BLaER1 (cell line): ENCODE measurements around the gene MYCBPAP.
A peak's percentile ranks its signal among the peaks of the same experiment; 100 is the strongest.

Experiments used
- H3K27ac ChIP-seq: shearing (Covaris generic); formaldehyde crosslinking; 2 replicates; pipeline ENCODE4 v1.8.1; 2022
- H3K27me3 ChIP-seq: shearing (Covaris generic); formaldehyde crosslinking; 2 replicates; pipeline ENCODE4 v1.8.1; 2022
- H3K36me3 ChIP-seq: shearing (Covaris generic); formaldehyde crosslinking; 2 replicates; pipeline ENCODE4 v1.8.1; 2022
- H3K4me1 ChIP-seq: shearing (Covaris generic); formaldehyde crosslinking; 2 replicates; pipeline ENCODE4 v1.8.1; 2022
- H3K4me2 ChIP-seq: shearing (Covaris generic); formaldehyde crosslinking; 2 replicates; pipeline ENCODE4 v1.8.1; 2022
- H3K4me3 ChIP-seq: shearing (Covaris generic); formaldehyde crosslinking; 2 replicates; pipeline ENCODE4 v1.8.1; 2022
- H3K9ac ChIP-seq: shearing (Covaris generic); formaldehyde crosslinking; 2 replicates; pipeline ENCODE4 v1.8.1; 2022
- H3K9me3 ChIP-seq: shearing (Covaris generic); formaldehyde crosslinking; 2 replicates; pipeline ENCODE4 v1.8.1; 2022
- H4K20me1 ChIP-seq: shearing (Covaris generic); formaldehyde crosslinking; 2 replicates; pipeline ENCODE4 v1.8.1; 2022
- Cebpa-rat ChIP-seq: shearing (Covaris generic); IDR thresholded peaks from 2 replicates; pipeline ENCODE4 v1.8.1; 2022

Gene MYCBPAP

DNA sequence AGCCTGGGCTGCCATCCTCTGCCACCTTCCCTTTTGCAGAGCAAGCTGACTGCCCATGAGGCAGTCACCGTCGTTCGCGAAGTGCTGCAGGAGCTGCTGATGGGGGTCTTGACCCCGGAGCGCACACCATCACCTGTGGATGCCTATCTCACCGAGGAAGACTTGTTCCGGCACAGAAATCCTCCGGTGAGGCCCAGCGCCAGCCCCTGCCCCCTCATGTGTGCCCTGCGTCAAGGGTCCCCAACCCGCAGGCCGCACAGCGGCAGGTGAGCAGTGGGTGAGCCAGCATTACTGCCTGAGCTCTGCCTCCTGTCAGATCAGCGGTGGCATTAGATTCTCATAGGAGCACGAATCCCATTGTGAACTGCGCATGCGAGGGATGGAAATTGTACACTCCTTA lies 16.6 kb downstream of the MYCBPAP start:
- H3K9ac ChIP-seq, result no peak overlapping the region
- no peak overlapping the region for H3K27ac ChIP-seq
- no peak overlapping the region for H3K4me3 ChIP-seq
- no peaks in the 10 kb centered on the region for H3K27me3 ChIP-seq
- H3K36me3 ChIP-seq, result no peaks in the 10 kb centered on the region
- H3K4me1 ChIP-seq, result peaks cover 11% of the 10 kb centered on the region
- TF ChIP-seq Cebpa-rat, result no peak
- no peak overlapping the region for H3K4me2 ChIP-seq
- no peaks in the 10 kb centered on the region for H3K9me3 ChIP-seq
- H4K20me1 ChIP-seq, result no peaks in the 10 kb centered on the region

DNA sequence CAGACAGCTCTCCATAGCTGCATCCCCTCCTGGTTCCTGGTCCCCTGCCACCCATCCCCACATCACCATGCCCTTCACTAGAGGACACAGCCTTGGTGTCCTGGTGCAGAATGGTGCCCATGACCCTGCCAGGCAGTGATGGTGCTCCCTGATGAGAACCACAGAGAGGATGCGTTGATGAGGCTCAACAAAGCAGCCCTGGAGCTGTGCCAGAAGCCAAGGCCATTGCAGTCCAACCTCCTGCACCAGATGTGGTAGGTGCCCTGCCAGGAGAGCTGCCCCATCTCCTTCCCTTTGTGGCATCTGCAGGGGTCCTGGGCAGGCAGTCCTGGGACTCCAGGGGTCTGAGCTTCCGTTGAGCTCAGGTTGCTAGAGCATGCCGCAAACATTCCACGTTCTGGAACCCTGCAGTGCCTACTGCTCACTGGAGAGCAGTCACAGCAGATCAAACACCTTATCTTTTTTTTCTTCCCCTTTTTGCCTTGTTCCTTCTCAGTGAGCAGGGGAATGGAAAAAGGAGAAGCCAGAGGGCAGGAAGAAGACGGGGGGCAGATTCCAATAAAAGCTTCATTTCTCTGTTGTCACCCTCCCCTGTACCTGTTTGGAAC lies 19.0 kb downstream of the MYCBPAP start:
- Histone ChIP-seq H3K27me3 (peaks cover 20% of the 10 kb centered on the region), H3K4me2 (peak overlapping the region; percentile 29), H3K9me3 (no peaks in the 10 kb centered on the region), H4K20me1 (peaks cover under 1% of the 10 kb centered on the region; the same call in 1 of the 2 replicates), H3K27ac (no peak overlapping the region), H3K4me1 (peaks cover 12% of the 10 kb centered on the region), H3K9ac (no peak overlapping the region), H3K36me3 (no peaks in the 10 kb centered on the region), H3K4me3 (no peak overlapping the region)
- TF ChIP-seq Cebpa-rat, result no peak

DNA sequence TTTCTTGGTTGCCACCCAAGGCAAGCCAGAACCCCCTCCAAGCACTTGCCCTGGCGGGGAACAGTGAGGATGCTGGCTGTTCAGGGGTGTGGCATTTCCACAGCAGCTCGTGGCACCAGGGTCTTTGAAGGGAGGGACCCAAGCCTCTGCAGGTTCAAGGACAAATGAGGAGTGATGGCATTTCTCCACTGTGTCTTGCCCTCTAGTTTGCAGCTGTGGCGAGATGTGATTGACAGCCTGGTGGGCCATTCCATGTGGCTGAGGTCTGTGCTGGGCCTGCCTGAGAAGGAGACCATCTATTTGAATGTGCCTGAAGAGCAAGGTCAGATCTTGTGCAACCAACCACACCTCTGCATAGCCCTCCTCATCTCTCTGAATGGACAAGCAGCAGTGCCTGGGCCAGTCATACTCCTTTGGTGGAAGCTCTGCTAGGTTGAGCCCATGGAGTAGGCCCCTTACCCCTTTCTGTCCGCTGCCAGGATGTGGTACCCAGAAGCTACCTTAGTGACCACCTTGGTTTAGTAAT lies 19.8 kb downstream of the MYCBPAP start:
- H3K27me3 ChIP-seq, result peaks cover 27% of the 10 kb centered on the region
- H3K9ac ChIP-seq, result no peak overlapping the region
- no peaks in the 10 kb centered on the region for H3K36me3 ChIP-seq
- H3K27ac ChIP-seq, result no peak overlapping the region
- peaks cover 8% of the 10 kb centered on the region for H4K20me1 ChIP-seq
- no peak overlapping the region for H3K4me3 ChIP-seq
- no peak for TF ChIP-seq Cebpa-rat
- peaks cover 18% of the 10 kb centered on the region for H3K4me1 ChIP-seq
- no peaks in the 10 kb centered on the region for H3K9me3 ChIP-seq
- peak overlapping the region; percentile 29; the same call in 1 of the 2 replicates for H3K4me2 ChIP-seq

GRCh38 chr17:50529849-50530248 lies 21.6 kb downstream of the MYCBPAP start:
- Histone ChIP-seq H4K20me1 (peaks cover 16% of the 10 kb centered on the region), H3K4me2 (no peak overlapping the region), H3K9me3 (no peaks in the 10 kb centered on the region), H3K27me3 (peaks cover 46% of the 10 kb centered on the region), H3K27ac (no peak overlapping the region), H3K4me3 (no peak overlapping the region), H3K36me3 (no peaks in the 10 kb centered on the region), H3K4me1 (peaks cover 26% of the 10 kb centered on the region), H3K9ac (no peak overlapping the region)
- TF ChIP-seq Cebpa-rat, result no peak

- H3K27ac ChIP-seq, result no peak overlapping the region
- H3K9me3 ChIP-seq, result no peaks in the 10 kb centered on the region
- no peaks in the 10 kb centered on the region for H3K36me3 ChIP-seq
- peaks cover 26% of the 10 kb centered on the region for H3K4me1 ChIP-seq
- H3K4me2 ChIP-seq, result no peak overlapping the region
- H3K9ac ChIP-seq, result no peak overlapping the region
- no peak overlapping the region for H3K4me3 ChIP-seq
- H4K20me1 ChIP-seq, result peaks cover 16% of the 10 kb centered on the region
- peaks cover 56% of the 10 kb centered on the region for H3K27me3 ChIP-seq
- TF ChIP-seq Cebpa-rat, result no peak
These were observed 23.3 kb downstream of the MYCBPAP start for GRCh38 chr17:50531428-50532025.

DNA sequence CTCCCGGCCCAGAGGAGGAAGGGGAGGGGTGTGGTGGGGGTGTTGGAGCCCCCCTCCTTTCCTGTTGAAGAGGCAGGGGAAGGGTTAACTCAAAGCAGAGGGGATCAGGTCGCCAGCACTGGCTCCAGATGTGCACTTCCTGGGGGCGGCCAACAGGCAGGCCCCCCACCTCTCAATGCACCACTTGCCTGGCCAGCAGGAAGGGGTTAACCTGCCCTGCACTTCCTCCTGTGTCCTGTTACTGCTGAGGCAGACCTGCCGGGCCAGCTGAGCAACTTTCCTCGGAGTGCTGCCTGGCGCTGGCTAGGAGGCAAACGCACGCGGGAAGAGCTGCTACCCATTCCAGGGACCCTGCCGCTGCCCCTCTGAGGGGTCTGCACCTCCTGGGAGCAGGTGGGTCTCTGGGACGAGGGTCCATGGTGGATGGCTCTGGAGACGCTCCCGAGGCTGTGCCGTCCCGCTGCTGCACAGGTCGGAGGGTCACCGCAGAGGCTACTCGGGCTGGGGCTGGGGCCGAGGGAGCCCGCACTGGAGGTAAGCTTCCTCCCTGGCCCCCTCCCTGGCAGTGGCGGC lies 24.3 kb downstream of the MYCBPAP start, which contains the start of gene EPN3:
EPN3 (plus strand) TSS at position 284 of the 573 bp plus-strand sequence. CDS start 3,822 bp downstream, outside the sequence.
- H3K4me3 ChIP-seq, result no peak within 1 kb of the TSS

GRCh38 chr17:50533185-50533584 lies 24.9 kb downstream of the MYCBPAP start:
- peaks cover 20% of the 10 kb centered on the region for H3K4me1 ChIP-seq
- peaks cover 16% of the 10 kb centered on the region for H4K20me1 ChIP-seq
- H3K4me2 ChIP-seq, result peak overlapping the region; percentile 6; the same call in 1 of the 2 replicates
- H3K9me3 ChIP-seq, result no peaks in the 10 kb centered on the region
- no peak for TF ChIP-seq Cebpa-rat
- peaks cover 56% of the 10 kb centered on the region for H3K27me3 ChIP-seq
- H3K9ac ChIP-seq, result no peak overlapping the region
- no peak overlapping the region for H3K27ac ChIP-seq
- H3K36me3 ChIP-seq, result no peaks in the 10 kb centered on the region
- no peak overlapping the region for H3K4me3 ChIP-seq

More for the DNA sequence above, 24.3 kb downstream of the MYCBPAP start, which contains the start of gene EPN3:
- Histone ChIP-seq H3K9me3 (no peaks in the 10 kb centered on the region), H3K4me2 (peak within 1 kb of the TSS; percentile 24; the same call in 1 of the 2 replicates), H3K9ac (no peak within 1 kb of the TSS), H3K36me3 (no peaks in the 10 kb centered on the region), H4K20me1 (peaks cover 16% of the 10 kb centered on the region), H3K27me3 (peaks cover 56% of the 10 kb centered on the region), H3K4me1 (peaks cover 18% of the 10 kb centered on the region), H3K27ac (no peak within 1 kb of the TSS)
- TF ChIP-seq Cebpa-rat, result no peak

GRCh38 chr17:50533720-50534148 lies 25.5 kb downstream of the MYCBPAP start:
- H3K9me3 ChIP-seq, result no peaks in the 10 kb centered on the region
- peaks cover 16% of the 10 kb centered on the region for H4K20me1 ChIP-seq
- peaks cover 56% of the 10 kb centered on the region for H3K27me3 ChIP-seq
- H3K36me3 ChIP-seq, result no peaks in the 10 kb centered on the region
- no peak overlapping the region for H3K27ac ChIP-seq
- peaks cover 26% of the 10 kb centered on the region for H3K4me1 ChIP-seq
- H3K4me2 ChIP-seq, result peak overlapping the region; percentile 6
- no peak overlapping the region for H3K4me3 ChIP-seq
- TF ChIP-seq Cebpa-rat, result no peak
- H3K9ac ChIP-seq, result no peak overlapping the region

DNA sequence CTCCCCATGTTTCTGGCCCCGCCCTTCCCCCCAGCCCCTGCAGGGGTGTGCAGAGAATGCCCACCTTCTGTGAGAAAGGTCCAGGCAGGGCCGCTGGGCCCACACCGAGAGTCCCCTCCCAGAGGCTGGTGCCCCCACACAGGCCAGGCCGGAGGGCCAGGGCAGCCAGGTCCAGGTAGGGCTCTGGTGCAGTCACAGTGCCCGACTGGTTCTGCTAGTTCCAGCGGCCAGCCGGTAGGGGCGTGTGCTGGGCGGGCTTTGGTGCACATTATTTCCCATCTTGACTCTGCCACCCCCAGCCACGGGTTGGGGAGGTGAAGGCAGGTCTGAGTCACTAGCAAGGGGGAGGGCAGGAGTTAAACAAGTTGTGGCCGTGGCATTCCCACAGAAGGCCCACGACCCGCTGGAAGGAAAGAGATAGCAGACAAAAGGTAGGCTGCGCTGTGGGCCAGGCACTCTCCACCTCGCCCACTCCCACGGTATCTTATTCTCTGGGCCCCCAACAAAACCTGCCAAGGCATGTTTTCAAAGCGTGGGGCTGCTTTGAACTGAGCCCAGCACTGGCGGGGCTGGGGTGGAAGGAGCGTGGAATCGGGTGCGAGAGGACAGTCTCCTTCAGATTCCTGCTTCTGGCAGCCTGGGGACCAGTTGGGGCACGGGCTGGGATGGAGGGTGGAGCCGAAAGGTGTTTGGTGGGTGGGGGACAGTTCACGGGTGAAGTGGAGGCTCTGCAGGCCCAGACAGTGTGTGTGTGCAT lies 26.2 kb downstream of the MYCBPAP start:
- no peak overlapping the region for H3K9ac ChIP-seq
- no peak overlapping the region for H3K27ac ChIP-seq
- H3K4me3 ChIP-seq, result no peak overlapping the region
- TF ChIP-seq Cebpa-rat, result no peak
- no peaks in the 10 kb centered on the region for H3K9me3 ChIP-seq
- peaks cover 33% of the 10 kb centered on the region for H3K4me1 ChIP-seq
- H3K36me3 ChIP-seq, result no peaks in the 10 kb centered on the region
- peaks cover 16% of the 10 kb centered on the region for H4K20me1 ChIP-seq
- H3K27me3 ChIP-seq, result peaks cover 56% of the 10 kb centered on the region
- peak overlapping the region; percentile 6; the same call in 1 of the 2 replicates for H3K4me2 ChIP-seq
